HG02840 (cell line): Measurements from ENCODE around the gene LTBP1.

ENCODE experiments used
- ATAC-seq: cut with Tn5 transposase; IDR thresholded peaks from one replicate; pipeline ENCODE4 v1.9.1; 2021; ENCODE audit warnings: mild to moderate bottlenecking, moderate library complexity, moderate number of reproducible peaks; ENCODE audit not compliant: unreplicated experiment, low FRiP score

The LTBP1 gene

GRCh38 chr2:32930436-32930835 is 16.3 kb upstream of the LTBP1 start:
- no peak for ATAC-seq

GRCh38 chr2:32931519-32931918 is 15.2 kb upstream of the LTBP1 start:
- no peak for ATAC-seq

- no peak for ATAC-seq
Observed at GRCh38 chr2:32931945-32932709, 14.6 kb upstream of the LTBP1 start.

- no peak for ATAC-seq
Observed at GRCh38 chr2:32932825-32933755, 13.7 kb upstream of the LTBP1 start.

- ATAC-seq: no peak
Observed at GRCh38 chr2:32933756-32934095, 13.0 kb upstream of the LTBP1 start.

- no peak for ATAC-seq
Observed at GRCh38 chr2:32937602-32938448, 8.9 kb upstream of the LTBP1 start.

GRCh38 chr2:32938934-32939333 is 7.8 kb upstream of the LTBP1 start:
- ATAC-seq: no peak

- no peak for ATAC-seq
Observed at GRCh38 chr2:32940316-32940997, 6.3 kb upstream of the LTBP1 start.

- no peak for ATAC-seq
Observed at GRCh38 chr2:32941944-32942690, 4.6 kb upstream of the LTBP1 start.

- no peak for ATAC-seq
Observed at GRCh38 chr2:32942793-32943485, 3.8 kb upstream of the LTBP1 start.

GRCh38 chr2:32945286-32945685 is 1.5 kb upstream of the LTBP1 start:
- no peak for ATAC-seq

GRCh38 chr2:32947076-32947483 is 327 bp downstream of the LTBP1 start:
- peak; percentile 14 for ATAC-seq

GRCh38 chr2:32947484-32948143 is 861 bp downstream of the LTBP1 start:
- no peak for ATAC-seq

GRCh38 chr2:32948266-32948665 is 1.5 kb downstream of the LTBP1 start:
- ATAC-seq: no peak

GRCh38 chr2:32949260-32949659 is 2.5 kb downstream of the LTBP1 start:
- no peak for ATAC-seq

- ATAC-seq: no peak
Observed at GRCh38 chr2:32951672-32952071, 4.9 kb downstream of the LTBP1 start.

GRCh38 chr2:32952761-32953476 is 6.2 kb downstream of the LTBP1 start:
- no peak for ATAC-seq

GRCh38 chr2:32954206-32954605 is 7.5 kb downstream of the LTBP1 start:
- ATAC-seq: no peak
